Lower lobe of right lung (tissue), 2 donors: ENCODE results near the gene HSF2BP. TPM values are rescaled to one million over a fixed set of nuclear protein-coding genes. Genes with fewer than 3 reads are reported as not detected.
A peak's percentile ranks its signal among the peaks of the same experiment; 100 is the strongest.

Experiments used
- ATAC-seq, 2 donors: fragments of 200-7000 bp; cut with Tn5 transposase; one replicate each; pipeline ENCODE4 v1.9.1; 2020 to 2022; ENCODE audit warnings: mild to moderate bottlenecking in 2 of 2, moderate library complexity in 2 of 2
- DNase-seq: peaks from one replicate; pipeline ENCODE4 v3.0.0-alpha.2; 2020
- H3K27ac ChIP-seq: fragments of 200-600 bp; one replicate; pipeline ENCODE4 v1.8.0; 2022
- H3K27me3 ChIP-seq: fragments of 200-600 bp; one replicate; pipeline ENCODE4 v1.8.0; 2022; ENCODE audit warnings: low read depth
- H3K36me3 ChIP-seq: fragments of 200-600 bp; one replicate; pipeline ENCODE4 v1.8.0; 2022; ENCODE audit warnings: mild to moderate bottlenecking
- H3K4me1 ChIP-seq: fragments of 200-600 bp; one replicate; pipeline ENCODE4 v1.8.0; 2022
- H3K4me3 ChIP-seq: fragments of 200-600 bp; one replicate; pipeline ENCODE4 v1.8.0; 2022; ENCODE audit warnings: mild to moderate bottlenecking
- H3K9me3 ChIP-seq: fragments of 200-600 bp; one replicate; pipeline ENCODE4 v1.8.0; 2022
- CTCF ChIP-seq: fragments of 200-600 bp; IDR thresholded peaks from one replicate; pipeline ENCODE4 v1.8.0; 2022; ENCODE audit warnings: antibody characterized with exemption, mild to moderate bottlenecking
- intact Hi-C: fragments of 100-400 bp; cut with DNase I; formaldehyde crosslinking; loops from one replicate; pipeline ENCODE4 v1.11.0; 2022
- total RNA-seq: library from RNA; stranded (reverse); fragmentation: NEBNext Ultra II Directional; extraction: Animal tissue kit (Norgen Biotek cat#: 25700); gene quantifications from one replicate; pipeline ENCODE4 v1.2.1, GENCODE V29; 2021
- donor health status: DM: no; HTN: yes; CAD: no; lungs with severe emphysema.

The HSF2BP gene
- total RNA-seq, 1 donor from 2014 or later = 0.32 TPM

- H3K36me3 ChIP-seq = peaks cover 32% of the 10 kb centered on the region
- peaks cover 26% of the 10 kb centered on the region for H3K4me1 ChIP-seq
- TF ChIP-seq CTCF = no peak
- H3K27ac ChIP-seq = no peak overlapping the region
- no peak for ATAC-seq
- intact Hi-C loops = no loop called here
- no peak overlapping the region for H3K4me3 ChIP-seq
- H3K9me3 ChIP-seq = no peaks in the 10 kb centered on the region
- H3K27me3 ChIP-seq = no peaks in the 10 kb centered on the region
- no peak for DNase-seq
Measured at GRCh38 chr21:43662286-43662685, 3.0 kb upstream of the HSF2BP start.

- Histone ChIP-seq H3K9me3 (no peaks in the 10 kb centered on the region), H3K27me3 (no peaks in the 10 kb centered on the region), H3K4me3 (peak overlapping the region; percentile 100), H3K27ac (peak overlapping the region; percentile 92), H3K36me3 (peaks cover 22% of the 10 kb centered on the region), H3K4me1 (peaks cover 26% of the 10 kb centered on the region)
- DNase-seq (no peak), ATAC-seq (peak in 1 of 2 donors; percentile 4)
- intact Hi-C loops = no loop called here
- TF ChIP-seq CTCF = no peak
Measured at GRCh38 chr21:43658769-43659135, 536 bp downstream of the HSF2BP start.

DNA sequence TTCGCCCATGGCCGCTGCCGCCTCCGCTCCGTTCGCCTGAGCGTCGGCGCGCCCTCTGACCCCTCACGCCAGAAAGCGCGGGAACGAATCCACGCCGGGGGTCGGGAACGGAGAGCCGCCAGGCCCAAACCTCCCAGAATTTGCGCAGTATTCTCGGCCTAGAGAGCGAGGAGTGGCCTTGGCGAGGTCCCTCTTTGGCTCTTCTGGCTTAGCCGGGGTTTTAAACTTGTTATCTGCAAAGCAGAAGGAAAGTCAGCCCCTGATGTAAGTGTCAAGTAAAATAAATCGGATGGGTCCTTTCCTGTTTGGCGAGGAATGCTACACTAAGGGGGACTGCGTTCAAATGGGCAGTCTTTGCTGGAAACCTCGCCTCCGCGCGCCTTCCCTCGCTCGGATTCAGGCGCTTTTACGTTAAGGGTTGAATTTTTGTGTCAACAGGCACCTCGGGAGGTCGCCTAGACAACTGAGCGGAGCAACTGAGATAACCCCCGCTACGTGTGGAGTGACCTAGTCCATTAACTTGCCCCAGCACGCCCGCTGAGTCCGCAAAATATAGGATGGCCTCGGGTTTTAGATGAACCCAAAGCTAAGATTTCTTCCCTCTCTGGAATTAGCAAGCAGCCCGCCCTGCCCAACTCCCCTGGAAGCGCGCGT lies 1.1 kb downstream of the HSF2BP start:
- intact Hi-C loops = no loop called here
- H3K27ac ChIP-seq = no peak overlapping the region
- no peaks in the 10 kb centered on the region for H3K27me3 ChIP-seq
- ATAC-seq (no peak), DNase-seq (no peak)
- no peak overlapping the region for H3K4me3 ChIP-seq
- H3K36me3 ChIP-seq = peaks cover 17% of the 10 kb centered on the region
- no peaks in the 10 kb centered on the region for H3K9me3 ChIP-seq
- H3K4me1 ChIP-seq = peaks cover 26% of the 10 kb centered on the region
- TF ChIP-seq CTCF = no peak

GRCh38 chr21:43657355-43658087 lies 1.8 kb downstream of the HSF2BP start:
- intact Hi-C loops = no loop called here
- peaks cover 10% of the 10 kb centered on the region for H3K36me3 ChIP-seq
- peaks cover 26% of the 10 kb centered on the region for H3K4me1 ChIP-seq
- no peaks in the 10 kb centered on the region for H3K27me3 ChIP-seq
- H3K9me3 ChIP-seq = no peaks in the 10 kb centered on the region
- H3K27ac ChIP-seq = no peak overlapping the region
- DNase-seq (no peak), ATAC-seq (no peak)
- no peak overlapping the region for H3K4me3 ChIP-seq
- TF ChIP-seq CTCF = no peak

DNA sequence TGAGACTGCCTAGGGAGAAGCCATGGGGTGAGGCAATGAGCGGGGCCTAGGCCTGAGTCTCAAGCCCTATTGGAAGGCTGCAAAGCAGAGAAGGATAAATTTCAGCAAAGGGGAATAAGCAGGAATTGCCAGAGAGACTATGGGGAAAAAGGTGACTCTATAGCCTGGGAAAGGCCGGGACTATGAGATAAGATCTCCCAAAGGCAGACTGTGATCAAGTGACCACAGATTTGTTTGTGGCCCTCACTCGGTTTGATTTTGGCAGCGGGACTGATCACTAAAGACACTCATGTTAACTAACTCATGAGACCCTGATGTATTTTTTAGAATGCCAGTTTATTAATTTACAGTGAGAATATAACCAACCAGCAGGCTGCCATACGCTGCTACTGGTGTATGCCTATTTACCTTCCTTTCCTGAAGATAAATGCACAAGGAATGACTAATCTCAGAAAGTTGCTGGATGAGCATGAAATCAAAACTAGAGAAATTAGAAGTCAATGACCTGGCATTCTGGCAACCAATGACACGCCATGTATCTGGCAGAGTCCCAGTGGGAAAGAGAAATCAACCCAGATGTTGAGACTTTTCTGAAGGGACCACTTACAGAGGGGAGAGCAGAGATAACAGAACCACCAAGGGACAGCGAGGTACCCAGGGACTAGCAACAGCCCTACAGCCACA lies 4.3 kb downstream of the HSF2BP start:
- Histone ChIP-seq H3K36me3 (no peaks in the 10 kb centered on the region), H3K9me3 (no peaks in the 10 kb centered on the region), H3K4me3 (no peak overlapping the region), H3K4me1 (peaks cover 8% of the 10 kb centered on the region), H3K27ac (no peak overlapping the region), H3K27me3 (no peaks in the 10 kb centered on the region)
- intact Hi-C loops = no loop called here
- DNase-seq = no peak
- ATAC-seq = no peak
- TF ChIP-seq CTCF = no peak
